Measurements from ENCODE around the gene PIGU. TPM values are rescaled to one million over a fixed set of nuclear protein-coding genes. Genes with fewer than 3 reads are reported as not detected.

PIGU gene
- total and polyA plus RNA-seq, 2 of the 13 experiments (the other 11 are each of a cell fraction or from before 2014, with no cell fraction given): 45.5 to 231 TPM

DNA sequence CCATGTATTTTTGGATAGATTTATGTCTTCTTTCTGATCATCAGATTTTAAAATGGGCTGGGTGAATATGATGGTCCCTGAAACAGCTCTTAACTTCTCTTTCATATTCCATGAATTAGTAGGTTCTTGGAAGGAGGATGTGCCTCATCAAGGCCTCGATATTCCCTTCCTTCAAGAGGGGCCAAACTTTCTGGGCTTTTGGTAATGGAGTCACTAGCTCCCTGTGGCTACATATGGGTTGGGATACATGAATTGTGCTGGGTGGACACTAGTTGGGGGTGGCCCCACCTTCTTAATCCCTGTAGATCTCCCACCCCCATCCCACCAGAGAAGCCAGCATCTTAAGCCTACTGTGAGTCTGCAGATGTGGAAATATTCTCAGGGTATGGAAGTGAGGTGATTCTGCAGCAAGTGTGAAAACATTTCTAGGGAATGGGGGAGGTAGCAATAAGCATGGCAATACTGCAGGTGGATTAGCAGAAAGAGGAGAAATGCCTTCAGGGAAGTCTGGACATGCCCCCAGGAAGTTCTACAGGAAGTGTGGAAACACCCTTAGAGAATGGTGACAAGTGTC lies 29.5 kb upstream of the PIGU start:
- H3K4me3 ChIP-seq (replicated peaks in 1 of 3; ENCODE audit: insufficient read depth in 1 of 3, low read depth in 2 of 3, low read length in 3 of 3): peak overlapping the region; percentile 6 to 98 (median 82); a peak in 5 of 6 replicates
- H3K36me3 ChIP-seq (replicated peaks in 1 of 2; ENCODE audit: control insufficient read depth in 1 of 2, insufficient read depth in 2 of 2, low read length in 2 of 2): peaks cover 0 to 2% of the 10 kb centered on the region in 2 experiments; a peak in 3 of 5 replicates
- ATAC-seq: no peak
- no peak overlapping the region for H2AFZ ChIP-seq (ENCODE audit: low read length)
- intact Hi-C loops (cut with micrococcal nuclease; ENCODE audit: unreplicated experiment) (loop anchor here (5.0 to 10.0 kb wide), 3 partner anchors 58 to 169 kb away; no protein-coding TSS in a partner anchor), in situ Hi-C loops (cut with HindIII; ENCODE audit: extremely low pct_ligation_motif_present, low pct_unique_long_range_greater_than_20kb) (loop anchor here (10.0 kb wide), 1 partner anchor 402 kb away; the partner anchor contains the start of gene AHCY)
- H3K9me3 ChIP-seq (ENCODE audit: low read length): no peaks in the 10 kb centered on the region
- FAIRE-seq: no peak
- POLR2A ChIA-PET: interaction anchor here (0.9 to 7.9 kb wide), 8 partner anchors 13 to 85 kb away, joined by 3 to 168 read pairs (median 6); partner anchors contain the start of gene PIGU
- no peak for DNase-seq (ENCODE audit: low spot score)
- peaks cover 72% of the 10 kb centered on the region for H3K4me1 ChIP-seq (ENCODE audit: insufficient read depth, low read length)
- CTCF ChIA-PET (ENCODE audit: low intra/inter-chr PET ratio, low total read pairs): interaction anchor here (1.5 kb wide), 1 partner anchor 63 kb away, joined by 3 read pairs; no protein-coding TSS in a partner anchor
- H3K27me3 ChIP-seq (ENCODE audit: control insufficient read depth in 1 of 2, insufficient read depth in 2 of 2, low read length in 2 of 2): no peaks in the 10 kb centered on the region; a peak in 1 of 5 replicates
- peaks cover 15% of the 10 kb centered on the region for H3K79me2 ChIP-seq (ENCODE audit: insufficient read depth, low read length)
- peak overlapping the region; percentile 97 for H3K4me2 ChIP-seq (ENCODE audit: low read depth, low read length)
- no peaks in the 10 kb centered on the region for H4K20me1 ChIP-seq (ENCODE audit: insufficient read depth, low read length)
- WGBS (ENCODE audit: low lambda C conversion rate): 96% methylated on average over 1 of the region's 1 CpG
- H3K27ac ChIP-seq (ENCODE audit: extremely low read length, insufficient read depth, low read length): peak overlapping the region; percentile 92
- no TSS peak for BruUV-seq (replicated peaks)
- H3K9ac ChIP-seq (ENCODE audit: insufficient read depth, low read depth, low read length): peak overlapping the region; percentile 96
- TF ChIP-seq TBL1XR1 (IDR thresholded peaks at IDR 0.05; ENCODE audit: borderline replicate concordance, low read length, partially characterized antibody): no peak
- 0 out of 2 replicates have a peak, but pooled peaks have one; percentile 60 for TF ChIP-seq ZNF136 (CRISPR knock-in tag; IDR thresholded peaks at IDR 0.05; ENCODE audit: low read depth)
- TF ChIP-seq ZNF354B (CRISPR knock-in tag; IDR thresholded peaks at IDR 0.05): 0 out of 2 replicates have a peak, but pooled peaks have one; percentile 1
- no peak for TF ChIP-seq LCORL (IDR thresholded peaks at IDR 0.05)
- TF ChIP-seq LCORL (CRISPR knock-in tag; IDR thresholded peaks at IDR 0.05): 0 out of 2 replicates have a peak, but pooled peaks have one; percentile 10
- no peak for TF ChIP-seq EZH2 (conservative IDR thresholded peaks at IDR 0.05; ENCODE audit: low read depth, low read length)
- 0 out of 2 replicates have a peak, but pooled peaks have one; percentile 74 for TF ChIP-seq GLMP (CRISPR knock-in tag; IDR thresholded peaks at IDR 0.05; ENCODE audit: borderline replicate concordance)
- TF ChIP-seq CREB1 (IDR thresholded peaks at IDR 0.05): no peak
- TF ChIP-seq CREB1 (CRISPR knock-in tag; IDR thresholded peaks at IDR 0.05): no peak
- 0 out of 2 replicates have a peak, but pooled peaks have one; percentile 19 for TF ChIP-seq GFI1 (CRISPR knock-in tag; IDR thresholded peaks at IDR 0.05; ENCODE audit: borderline replicate concordance)
- peak; percentile 11 for TF ChIP-seq ZNF407 (CRISPR knock-in tag; IDR thresholded peaks at IDR 0.05; ENCODE audit: not compliant biosample characterization)
- no peak for TF ChIP-seq PHB2 (IDR thresholded peaks at IDR 0.05; ENCODE audit: partially characterized antibody)
- TF ChIP-seq BRF2 (CRISPR knock-in tag; IDR thresholded peaks at IDR 0.05): 0 out of 2 replicates have a peak, but pooled peaks have one; percentile 33
